Activated CD4-positive, alpha-beta T cell treated with anti-CD3 and anti-CD28 coated beads, Interleukin-2, amount 10 ng/mL, durations not matched to agents 7 days and 5 days (primary cell): Measurements from ENCODE around the gene CYB561D2. TPM values are rescaled to one million over a fixed set of nuclear protein-coding genes. Genes with fewer than 3 reads are reported as not detected.

Experiments used
- CTCF ChIA-PET: fragments of 350-600 bp; sonication (Branson Sonifier 250); formaldehyde crosslinking; loops from one replicate; lab custom pipeline; 2021; ENCODE audit warnings: antibody characterized with exemption; lab: Charles Lee
- POLR2A ChIA-PET: fragments of 350-600 bp; sonication (Branson Sonifier 250); formaldehyde crosslinking; loops from one replicate; lab custom pipeline; 2021; ENCODE audit warnings: antibody characterized with exemption; lab: Charles Lee
- DNase-seq: peaks from one replicate; pipeline ENCODE4 v3.0.0-alpha.2; 2020
- H3K27ac Mint-ChIP-seq: one replicate; pipeline ENCODE4 v1.8.0; 2021; ENCODE audit warnings: mild to moderate bottlenecking, moderate library complexity, mixed read lengths
- H3K27me3 Mint-ChIP-seq: one replicate; pipeline ENCODE4 v1.8.0; 2021; ENCODE audit warnings: mixed read lengths
- H3K36me3 Mint-ChIP-seq: one replicate; pipeline ENCODE4 v1.8.0; 2021; ENCODE audit warnings: low read depth, mixed read lengths
- H3K4me1 Mint-ChIP-seq: one replicate; pipeline ENCODE4 v1.8.0; 2021; ENCODE audit warnings: mixed read lengths
- H3K4me3 Mint-ChIP-seq: one replicate; pipeline ENCODE4 v1.8.0; 2021; ENCODE audit warnings: mild to moderate bottlenecking, moderate library complexity, mixed read lengths
- H3K9me3 Mint-ChIP-seq: one replicate; pipeline ENCODE4 v1.8.0; 2021; ENCODE audit warnings: mixed read lengths
- total RNA-seq, 2 experiments: library from RNA; stranded (reverse); gene quantifications; one replicate each; pipeline ENCODE4 v1.2.3, GENCODE V29; 2021

The CYB561D2 gene
- total RNA-seq, 2 experiments from 2014 or later, result 35.3 to 40.9 TPM

DNA sequence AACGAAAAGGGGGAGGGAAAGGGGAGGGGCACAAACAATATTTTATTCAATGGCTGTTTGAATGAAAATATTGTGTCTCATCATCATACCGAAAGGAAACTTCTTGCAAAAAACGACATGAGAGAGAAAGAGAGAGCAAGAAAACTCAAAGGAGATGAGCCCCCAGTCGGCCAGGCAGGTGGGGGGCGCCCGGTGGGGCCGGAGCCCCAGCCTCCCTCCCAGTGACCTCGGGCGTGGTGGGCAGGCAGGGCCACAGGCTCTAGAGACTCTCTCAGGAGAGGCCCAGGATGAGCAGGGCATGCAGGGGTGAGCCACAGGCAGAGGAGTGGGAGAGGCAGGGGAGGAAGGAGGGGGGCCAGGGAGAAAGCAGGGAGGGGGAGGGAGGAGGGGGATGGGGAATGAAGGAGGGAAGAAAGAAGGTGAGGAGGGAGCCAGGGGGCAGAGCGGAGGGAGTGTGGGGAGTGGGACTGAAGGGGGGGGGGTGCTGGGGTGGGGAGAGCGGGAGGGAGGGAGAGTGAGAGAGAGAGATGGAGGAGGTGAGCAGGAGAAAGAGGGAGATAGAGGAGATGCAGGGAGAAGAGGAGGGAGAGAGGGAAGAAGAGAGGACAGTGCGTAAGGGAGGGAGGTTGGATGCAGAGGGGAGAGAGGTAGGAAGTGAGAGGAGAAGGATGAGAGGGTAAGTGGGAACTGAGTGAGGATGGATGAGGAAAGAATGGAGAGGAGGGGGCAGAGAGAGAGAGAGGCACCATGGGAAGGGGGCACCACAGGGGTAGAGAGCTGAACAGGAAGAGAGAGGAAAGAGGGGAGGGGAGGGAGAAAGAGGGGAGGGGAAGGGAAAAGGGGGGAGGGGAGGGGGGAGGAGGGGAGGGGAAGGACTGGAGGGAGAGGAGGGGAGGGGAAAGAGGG, 22.7 kb downstream of the CYB561D2 start:
- POLR2A ChIA-PET, result no interaction called here
- peaks cover 2% of the 10 kb centered on the region for H3K27me3 Mint-ChIP-seq
- CTCF ChIA-PET, result no interaction called here
- H3K4me1 Mint-ChIP-seq, result peaks cover 2% of the 10 kb centered on the region
- H3K4me3 Mint-ChIP-seq, result no peak overlapping the region
- H3K9me3 Mint-ChIP-seq, result no peaks in the 10 kb centered on the region
- no peak for DNase-seq
- no peaks in the 10 kb centered on the region for H3K36me3 Mint-ChIP-seq
- no peak overlapping the region for H3K27ac Mint-ChIP-seq

GRCh38 chr3:50374363-50375257, 23.9 kb downstream of the CYB561D2 start:
- ChIA-PET POLR2A (no interaction called here), CTCF (interaction anchor here (0.5 kb wide), 1 partner anchor 29 kb away, joined by 3 read pairs; no protein-coding TSS in a partner anchor)
- Mint-ChIP-seq H3K4me1 (peaks cover 2% of the 10 kb centered on the region), H3K27me3 (peaks cover 2% of the 10 kb centered on the region), H3K27ac (no peak overlapping the region), H3K36me3 (no peaks in the 10 kb centered on the region), H3K4me3 (no peak overlapping the region), H3K9me3 (no peaks in the 10 kb centered on the region)
- no peak for DNase-seq

DNA sequence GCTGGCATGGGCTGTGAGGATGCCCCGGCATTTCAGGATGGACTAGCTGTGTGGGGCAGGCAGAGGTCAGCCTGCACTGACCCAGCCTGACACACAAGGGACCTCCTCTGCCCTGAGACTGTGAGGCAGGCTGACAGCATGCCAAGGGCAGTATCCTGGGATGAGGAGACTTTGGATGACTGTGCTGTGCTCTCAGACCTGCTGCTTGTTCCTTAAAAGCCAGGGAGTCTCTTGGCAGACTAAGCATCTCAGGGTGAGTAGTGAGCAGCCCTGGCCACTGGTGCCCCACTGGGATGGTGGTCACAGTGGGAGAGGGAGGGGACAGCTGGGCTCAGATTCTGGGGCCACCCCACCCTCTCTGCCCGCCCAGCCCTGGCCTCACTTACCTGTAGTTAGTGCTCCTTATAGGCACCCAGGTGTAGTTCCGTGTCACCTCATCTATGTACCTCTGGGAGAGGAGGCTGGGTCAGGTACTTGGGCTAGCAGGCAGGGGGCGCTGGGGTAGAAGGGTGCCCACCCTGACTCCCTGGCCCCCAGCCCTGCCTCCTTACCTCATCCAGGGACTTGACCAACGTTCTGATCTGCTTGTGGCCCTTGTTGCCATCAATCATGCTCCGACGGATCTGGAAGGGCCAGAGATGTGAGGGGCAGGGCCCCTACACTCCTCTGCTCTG, 24.7 kb downstream of the CYB561D2 start:
- DNase-seq, result no peak
- no peak overlapping the region for H3K4me3 Mint-ChIP-seq
- no peaks in the 10 kb centered on the region for H3K9me3 Mint-ChIP-seq
- peaks cover 4% of the 10 kb centered on the region for H3K27me3 Mint-ChIP-seq
- POLR2A ChIA-PET, result no interaction called here
- no peak overlapping the region for H3K27ac Mint-ChIP-seq
- CTCF ChIA-PET, result interaction anchor here (0.5 kb wide), 1 partner anchor 29 kb away, joined by 3 read pairs; no protein-coding TSS in a partner anchor
- no peaks in the 10 kb centered on the region for H3K36me3 Mint-ChIP-seq
- H3K4me1 Mint-ChIP-seq, result peaks cover 2% of the 10 kb centered on the region

- no peaks in the 10 kb centered on the region for H3K9me3 Mint-ChIP-seq
- no peak for DNase-seq
- no peaks in the 10 kb centered on the region for H3K36me3 Mint-ChIP-seq
- POLR2A ChIA-PET, result no interaction called here
- H3K4me1 Mint-ChIP-seq, result peaks cover 2% of the 10 kb centered on the region
- H3K4me3 Mint-ChIP-seq, result no peak overlapping the region
- CTCF ChIA-PET, result interaction anchor here (1.6 kb wide), 1 partner anchor 13 kb away, joined by 3 read pairs; no protein-coding TSS in a partner anchor
- peaks cover 2% of the 10 kb centered on the region for H3K27me3 Mint-ChIP-seq
- no peak overlapping the region for H3K27ac Mint-ChIP-seq
Measured at GRCh38 chr3:50378024-50378423, 27.4 kb downstream of the CYB561D2 start.

DNA sequence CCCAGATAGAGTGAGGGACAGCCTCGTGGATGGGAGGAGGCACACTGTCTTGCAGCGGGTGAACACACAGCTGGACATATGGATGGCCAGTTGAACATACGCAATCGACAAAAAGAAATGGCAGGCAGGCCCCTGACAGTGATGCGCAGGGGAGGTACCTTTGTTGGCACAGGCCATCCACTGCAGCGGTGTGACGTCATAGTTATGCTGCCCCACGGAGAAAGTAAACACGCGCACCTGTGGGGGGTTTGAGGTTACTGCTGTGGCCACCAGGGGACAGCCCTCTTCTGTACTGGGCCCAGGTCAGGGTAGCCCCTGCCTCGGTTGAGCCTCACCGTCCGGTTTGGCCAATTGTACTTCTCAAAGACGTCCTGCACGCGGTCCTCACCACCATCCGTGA, 28.1 kb downstream of the CYB561D2 start:
- Mint-ChIP-seq H3K4me1 (no peaks in the 10 kb centered on the region), H3K36me3 (no peaks in the 10 kb centered on the region), H3K27ac (no peak overlapping the region), H3K27me3 (peaks cover 2% of the 10 kb centered on the region), H3K9me3 (no peaks in the 10 kb centered on the region), H3K4me3 (no peak overlapping the region)
- DNase-seq, result no peak
- CTCF ChIA-PET, result interaction anchor here (0.8 kb wide), 1 partner anchor 9 kb away, joined by 3 read pairs; no protein-coding TSS in a partner anchor
- POLR2A ChIA-PET, result no interaction called here

DNA sequence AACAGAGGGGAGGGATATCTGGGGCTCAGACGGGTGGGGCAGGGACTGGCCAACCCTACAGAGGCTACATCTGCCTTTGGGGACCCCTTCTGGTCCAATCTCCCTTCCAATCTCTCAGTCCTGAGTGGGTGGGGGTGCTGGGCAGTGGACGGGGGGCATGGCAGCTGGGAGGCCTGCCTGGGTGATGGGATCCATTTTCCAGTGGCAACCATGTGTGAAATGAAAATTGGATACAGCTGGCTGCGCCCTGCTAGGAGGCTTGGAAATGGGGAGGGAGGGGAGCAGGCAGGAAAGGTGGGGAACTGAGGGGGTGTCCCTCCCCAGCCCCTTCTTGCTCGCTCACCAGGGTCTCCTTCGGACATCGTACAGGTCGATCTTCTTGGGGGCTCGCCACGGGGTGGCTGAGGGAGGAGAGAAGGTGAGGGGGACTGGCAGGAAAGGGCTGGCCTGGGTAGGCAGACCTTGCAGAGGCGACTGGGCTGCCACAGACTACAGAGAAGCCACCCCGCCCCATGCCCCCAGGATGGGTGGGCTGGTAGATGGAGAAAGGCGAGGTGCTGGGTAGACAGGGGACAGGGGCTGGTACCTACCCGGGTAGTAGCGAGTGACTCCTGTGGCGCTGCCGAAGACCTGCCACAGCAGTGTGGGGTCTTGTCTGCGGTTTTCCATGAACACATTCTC, 29.9 kb downstream of the CYB561D2 start:
- ChIA-PET CTCF (no interaction called here), POLR2A (no interaction called here)
- no peak overlapping the region for H3K4me3 Mint-ChIP-seq
- DNase-seq, result no peak
- peak overlapping the region; percentile 60 for H3K27ac Mint-ChIP-seq
- H3K9me3 Mint-ChIP-seq, result no peaks in the 10 kb centered on the region
- H3K27me3 Mint-ChIP-seq, result peaks cover 2% of the 10 kb centered on the region
- no peaks in the 10 kb centered on the region for H3K4me1 Mint-ChIP-seq
- no peaks in the 10 kb centered on the region for H3K36me3 Mint-ChIP-seq

DNA sequence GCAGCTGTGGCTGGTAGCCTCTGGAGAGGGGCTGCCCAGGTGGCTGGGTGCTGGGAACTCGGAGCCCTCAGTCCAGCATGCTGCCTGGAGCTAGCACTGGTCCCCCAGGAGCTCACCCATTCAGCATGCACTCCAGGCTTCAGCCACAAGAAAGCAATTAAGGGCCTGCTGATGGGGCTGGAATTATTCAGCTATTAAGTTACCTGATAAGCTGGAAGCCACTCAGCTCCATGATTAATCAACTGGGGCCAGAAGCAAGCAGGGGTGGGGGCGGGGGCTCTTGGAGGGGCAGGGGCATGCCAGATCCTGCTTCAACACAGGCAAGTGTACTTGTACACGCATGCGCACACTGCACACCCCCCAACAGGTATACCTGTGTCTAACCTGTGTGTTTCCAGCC, 30.7 kb downstream of the CYB561D2 start:
- Mint-ChIP-seq H3K27me3 (peaks cover 2% of the 10 kb centered on the region), H3K4me1 (no peaks in the 10 kb centered on the region), H3K4me3 (no peak overlapping the region), H3K27ac (no peak overlapping the region), H3K9me3 (no peaks in the 10 kb centered on the region), H3K36me3 (no peaks in the 10 kb centered on the region)
- DNase-seq, result no peak
- ChIA-PET POLR2A (no interaction called here), CTCF (no interaction called here)

DNA sequence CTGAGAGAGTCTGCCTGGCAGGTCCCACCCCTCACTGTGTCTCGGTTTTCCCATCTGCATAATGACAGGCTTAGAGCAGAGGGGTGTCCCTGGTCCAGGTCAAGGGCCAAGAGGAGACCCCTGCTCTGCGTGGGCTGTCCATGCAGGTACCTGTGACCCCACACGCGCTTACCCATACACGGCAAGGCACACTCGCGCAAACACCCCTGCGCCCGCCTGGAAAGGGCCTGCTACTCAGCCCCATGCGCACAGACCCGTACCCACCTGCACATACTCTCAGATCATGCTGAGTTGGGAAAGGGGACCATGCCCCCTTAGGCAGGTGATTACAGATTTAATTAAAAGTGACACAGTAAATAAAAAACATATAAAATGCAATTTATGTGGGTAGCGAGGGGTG, 32.1 kb downstream of the CYB561D2 start:
- H3K4me3 Mint-ChIP-seq, result no peak overlapping the region
- H3K27ac Mint-ChIP-seq, result no peak overlapping the region
- no peaks in the 10 kb centered on the region for H3K9me3 Mint-ChIP-seq
- H3K27me3 Mint-ChIP-seq, result peaks cover 2% of the 10 kb centered on the region
- no peaks in the 10 kb centered on the region for H3K4me1 Mint-ChIP-seq
- ChIA-PET CTCF (interaction anchor here (0.8 kb wide), 1 partner anchor 44 kb away, joined by 3 read pairs; no protein-coding TSS in a partner anchor), POLR2A (no interaction called here)
- H3K36me3 Mint-ChIP-seq, result no peaks in the 10 kb centered on the region
- no peak for DNase-seq

DNA sequence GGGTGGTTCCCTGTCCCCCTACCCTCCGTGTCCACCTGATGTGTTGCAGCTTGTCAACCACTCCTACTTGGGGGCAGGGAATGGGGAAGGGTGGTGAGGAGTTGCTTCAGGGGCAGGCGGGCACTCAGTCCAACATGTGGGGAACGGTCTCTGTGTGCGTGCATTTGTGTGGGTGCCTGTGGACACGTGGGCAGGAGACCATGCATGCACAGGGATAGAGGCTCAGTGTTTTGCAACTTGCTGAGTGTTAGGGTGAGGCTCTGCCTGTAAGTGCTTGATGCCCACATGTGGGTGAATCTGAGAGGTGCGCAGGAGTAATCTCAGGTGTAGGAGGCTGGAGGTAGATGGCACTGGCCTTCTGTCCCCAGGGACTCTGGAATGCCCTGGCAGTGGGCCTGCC, 33.1 kb downstream of the CYB561D2 start:
- ChIA-PET CTCF (interaction anchor here (0.8 kb wide), 1 partner anchor 43 kb away, joined by 3 read pairs; no protein-coding TSS in a partner anchor), POLR2A (no interaction called here)
- no peaks in the 10 kb centered on the region for H3K4me1 Mint-ChIP-seq

GRCh38 chr3:50385754-50386153, 35.1 kb downstream of the CYB561D2 start:
- CTCF ChIA-PET, result no interaction called here
- POLR2A ChIA-PET, result no interaction called here

More for the DNA sequence above, 33.1 kb downstream of the CYB561D2 start:
- peaks cover 2% of the 10 kb centered on the region for H3K27me3 Mint-ChIP-seq
- no peak overlapping the region for H3K27ac Mint-ChIP-seq
- H3K4me3 Mint-ChIP-seq, result no peak overlapping the region
- H3K36me3 Mint-ChIP-seq, result no peaks in the 10 kb centered on the region
- no peaks in the 10 kb centered on the region for H3K9me3 Mint-ChIP-seq
- no peak for DNase-seq

DNA sequence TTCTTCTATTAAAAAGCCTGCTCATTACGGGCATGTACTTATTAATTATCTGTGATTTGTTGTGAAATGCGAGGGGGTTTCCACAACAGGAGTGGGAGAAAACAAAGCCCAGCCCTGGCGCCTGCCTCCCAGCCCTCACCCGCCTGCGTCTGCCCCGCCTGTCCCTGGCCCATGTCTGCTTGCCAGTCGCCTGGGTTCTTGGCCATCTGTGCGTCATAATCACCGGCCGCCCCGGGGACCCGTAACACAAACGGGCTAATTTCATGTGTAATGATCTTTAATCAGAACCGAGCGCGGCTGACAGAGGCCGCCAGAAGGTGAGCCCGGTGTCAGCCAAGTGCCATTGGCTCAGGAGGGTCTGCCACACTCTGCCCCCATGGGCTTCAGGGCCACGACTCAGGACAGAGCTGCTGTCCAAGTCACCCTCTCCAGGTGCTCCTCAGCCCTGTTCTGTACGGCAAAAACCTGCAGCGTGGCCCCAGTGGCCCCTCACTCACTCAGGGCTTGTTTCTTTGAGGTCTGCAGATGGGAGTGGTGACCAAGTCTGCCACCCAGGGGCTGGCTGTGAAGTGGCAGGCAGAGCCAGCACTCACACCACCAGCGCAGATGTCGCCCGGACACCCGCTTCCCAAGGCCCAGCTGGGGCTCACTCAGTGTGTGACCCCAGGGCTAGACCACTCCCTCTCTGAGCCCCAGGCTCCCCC, 37.5 kb downstream of the CYB561D2 start:
- DNase-seq, result no peak
- H3K27ac Mint-ChIP-seq, result no peak overlapping the region
- POLR2A ChIA-PET, result no interaction called here
- peaks cover 4% of the 10 kb centered on the region for H3K4me1 Mint-ChIP-seq
- no peak overlapping the region for H3K4me3 Mint-ChIP-seq
- H3K27me3 Mint-ChIP-seq, result no peaks in the 10 kb centered on the region
- no peaks in the 10 kb centered on the region for H3K9me3 Mint-ChIP-seq
- no peaks in the 10 kb centered on the region for H3K36me3 Mint-ChIP-seq
- CTCF ChIA-PET, result no interaction called here

More at GRCh38 chr3:50385754-50386153, 35.1 kb downstream of the CYB561D2 start:
- Mint-ChIP-seq H3K4me1 (no peaks in the 10 kb centered on the region), H3K36me3 (no peaks in the 10 kb centered on the region), H3K9me3 (no peaks in the 10 kb centered on the region), H3K27me3 (no peaks in the 10 kb centered on the region), H3K27ac (no peak overlapping the region), H3K4me3 (no peak overlapping the region)
- no peak for DNase-seq
